ENCODE results near the gene CACNB4.
"Not testable (repeated sequence)": the region's sequence is repeated elsewhere in the genome, so short reads cannot be mapped to it uniquely, and the experiment has no call there.

CACNB4 gene

DNA sequence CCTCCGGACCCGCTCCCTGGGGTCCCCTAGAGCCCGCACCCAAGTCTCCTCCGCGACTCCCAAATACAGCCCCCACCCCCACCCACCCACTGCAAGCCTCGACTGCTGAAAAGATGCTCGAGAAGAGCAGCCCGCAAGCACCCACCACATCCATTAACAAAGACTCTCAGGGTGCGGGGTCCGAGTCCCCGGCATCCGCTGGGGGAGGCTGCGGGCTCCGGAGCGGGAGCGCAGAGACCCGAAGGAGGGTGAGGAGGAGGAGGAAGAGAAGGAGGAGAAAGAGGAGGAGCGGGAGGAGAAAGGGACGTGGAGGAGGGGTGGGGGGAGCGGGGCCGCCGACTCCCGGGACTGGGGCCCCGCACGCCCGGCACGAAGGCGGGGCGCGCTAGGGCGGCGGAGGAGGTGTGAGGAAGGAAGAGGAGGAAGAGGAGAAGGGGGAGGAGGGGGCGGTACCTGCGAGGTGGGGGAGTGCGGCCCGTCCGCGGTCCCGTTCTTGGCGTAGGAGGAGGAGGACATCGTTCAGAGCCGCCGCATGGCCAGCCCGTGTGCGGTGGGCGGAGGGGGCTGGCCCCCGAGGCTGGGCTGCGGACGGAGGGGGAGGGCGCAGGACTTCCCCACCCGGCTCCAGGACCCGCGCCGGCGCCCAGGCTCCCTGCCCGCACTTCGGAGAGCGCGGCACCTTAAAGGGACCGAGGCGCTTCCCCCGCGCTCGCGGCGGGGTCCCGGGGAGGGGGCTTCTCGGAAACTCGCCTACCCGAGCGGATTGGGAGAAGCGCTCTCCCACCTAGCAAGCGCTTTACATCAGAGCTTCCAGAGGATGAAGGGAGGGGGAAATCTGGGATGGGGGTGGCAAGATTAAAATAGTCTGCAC lies at the start of gene CACNB4:
TSS of gene CACNB4 (minus strand) at position 549 of the 871 bp plus-strand sequence.
- no peak for DNase-seq (ENCODE audit: low read depth)

DNA sequence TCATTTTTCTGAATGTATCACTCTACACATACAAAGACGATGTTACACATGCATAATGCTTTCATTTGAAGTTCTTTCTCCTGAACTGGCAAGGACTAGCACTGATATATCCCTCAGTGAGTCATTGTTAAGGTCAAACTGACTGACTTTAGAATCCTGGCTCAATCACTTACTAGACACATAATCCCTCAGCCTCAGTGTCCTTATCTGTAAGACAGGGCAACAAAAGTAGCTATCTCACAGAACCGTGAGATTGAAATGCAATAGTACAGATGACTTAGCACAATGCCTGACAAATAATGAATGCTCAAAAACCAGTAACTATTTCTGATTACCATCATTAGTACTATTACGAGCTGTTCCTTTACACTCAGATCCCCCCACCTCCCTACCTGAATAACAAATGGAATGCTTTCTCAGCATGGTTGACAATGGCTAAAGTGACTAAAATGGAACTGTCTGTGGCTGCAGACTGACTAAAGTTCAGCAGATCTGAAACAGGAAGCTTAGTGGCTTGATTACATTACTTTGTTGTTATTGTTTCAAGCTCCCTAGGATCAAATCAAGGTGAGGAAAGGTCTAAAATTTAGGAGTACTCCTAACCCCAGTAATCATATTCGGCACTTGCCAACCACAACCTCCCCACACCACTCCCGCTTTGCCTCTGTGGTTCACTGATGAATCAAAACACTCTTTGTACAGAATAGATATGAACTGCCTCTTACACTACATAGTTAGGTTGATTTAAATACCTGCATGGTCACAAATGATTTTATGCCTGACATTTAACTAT lies 35.8 kb upstream of the CACNB4 start:
- peak; percentile 0 for DNase-seq (ENCODE audit: low read depth)

DNA sequence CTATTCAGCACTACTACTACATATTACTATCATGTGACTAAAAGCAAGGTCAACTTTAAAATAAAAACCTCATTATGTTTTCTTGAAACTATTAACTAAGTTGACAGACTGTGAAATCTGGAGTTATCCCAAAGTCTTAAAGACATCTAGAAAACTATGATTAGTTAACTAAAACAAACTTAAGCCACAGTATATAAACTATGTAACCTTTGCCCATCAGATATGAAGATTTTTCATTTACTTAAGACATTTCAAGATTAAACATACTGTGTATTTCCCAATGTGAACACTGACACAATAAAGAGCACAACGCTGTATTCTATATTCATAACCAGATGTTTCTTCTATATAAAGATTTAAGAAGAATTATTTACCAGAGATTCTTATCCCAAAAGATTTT lies 33.5 kb upstream of the CACNB4 start:
- DNase-seq (ENCODE audit: low read depth): no peak

DNA sequence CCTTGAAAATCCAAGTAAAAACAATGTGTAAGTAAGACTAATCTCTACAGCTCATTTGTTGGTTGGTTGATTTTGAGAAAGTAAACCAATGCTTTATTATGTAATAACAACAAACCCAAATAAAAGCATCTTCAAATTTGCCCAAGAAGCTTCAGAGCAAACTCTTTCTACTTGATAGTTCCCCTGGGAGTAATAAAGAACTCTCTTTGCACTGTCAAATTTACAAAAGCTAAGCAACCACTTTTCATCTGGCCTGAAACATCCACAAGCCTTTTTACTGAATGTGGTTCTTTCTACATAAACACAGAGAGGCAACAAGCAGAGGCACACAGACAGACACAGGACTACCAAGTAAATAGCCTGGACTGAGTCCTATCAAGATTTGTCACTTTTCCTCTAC lies 28.8 kb upstream of the CACNB4 start:
- DNase-seq (ENCODE audit: low read depth): no peak

- DNase-seq (ENCODE audit: low read depth): no peak
These were observed 27.8 kb upstream of the CACNB4 start for GRCh38 chr2:152126664-152127063.

GRCh38 chr2:152122161-152122560 lies 23.3 kb upstream of the CACNB4 start:
- DNase-seq (ENCODE audit: low read depth): no peak

GRCh38 chr2:152120430-152120829 lies 21.6 kb upstream of the CACNB4 start:
- no peak for DNase-seq (ENCODE audit: low read depth)

GRCh38 chr2:152115952-152116351 lies 17.1 kb upstream of the CACNB4 start:
- no peak for DNase-seq (ENCODE audit: low read depth)

DNA sequence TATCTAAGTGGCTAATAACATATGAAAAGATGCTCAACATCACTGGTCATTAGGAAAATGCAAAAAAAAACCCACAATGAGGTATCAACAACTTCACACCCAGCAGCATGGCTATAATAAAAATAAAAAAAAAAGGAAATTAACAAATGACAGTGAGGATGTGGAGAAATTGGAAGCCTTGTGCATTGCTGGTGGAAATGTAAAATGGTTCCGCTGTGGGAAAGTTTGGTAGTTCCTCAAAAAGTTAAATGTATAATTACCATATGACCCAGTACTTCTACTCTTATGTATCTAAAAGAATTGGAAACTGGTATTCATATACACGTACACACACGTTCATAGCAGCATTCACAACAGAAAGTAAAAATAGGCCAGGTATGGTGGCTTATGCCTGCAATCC lies 15.5 kb upstream of the CACNB4 start:
- no peak for DNase-seq (ENCODE audit: low read depth)

- DNase-seq (ENCODE audit: low read depth): not testable (repeated sequence)
These were observed 8.3 kb upstream of the CACNB4 start for GRCh38 chr2:152107140-152107539.

GRCh38 chr2:152106464-152106863 lies 7.6 kb upstream of the CACNB4 start:
- DNase-seq (ENCODE audit: low read depth): no peak

DNA sequence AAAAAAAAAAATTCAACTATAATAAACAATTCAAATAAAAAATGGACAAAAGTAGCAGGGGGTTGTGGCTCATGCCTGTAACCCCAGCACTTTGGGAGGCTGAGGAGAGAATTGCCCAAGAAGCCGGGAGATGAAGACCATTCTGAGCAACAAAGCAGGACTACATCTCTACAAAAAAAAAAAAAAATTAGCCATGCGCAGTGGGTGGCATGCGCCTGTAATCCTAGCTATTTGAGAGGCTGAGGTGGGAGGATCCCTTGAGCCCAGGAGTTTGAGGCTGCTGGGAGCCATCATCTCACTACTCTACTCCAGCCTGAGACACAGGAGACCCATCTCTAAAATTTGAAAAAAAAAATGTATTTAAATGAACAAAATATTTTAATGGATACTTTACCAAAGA lies 4.4 kb upstream of the CACNB4 start:
- DNase-seq (ENCODE audit: low read depth): no peak

DNA sequence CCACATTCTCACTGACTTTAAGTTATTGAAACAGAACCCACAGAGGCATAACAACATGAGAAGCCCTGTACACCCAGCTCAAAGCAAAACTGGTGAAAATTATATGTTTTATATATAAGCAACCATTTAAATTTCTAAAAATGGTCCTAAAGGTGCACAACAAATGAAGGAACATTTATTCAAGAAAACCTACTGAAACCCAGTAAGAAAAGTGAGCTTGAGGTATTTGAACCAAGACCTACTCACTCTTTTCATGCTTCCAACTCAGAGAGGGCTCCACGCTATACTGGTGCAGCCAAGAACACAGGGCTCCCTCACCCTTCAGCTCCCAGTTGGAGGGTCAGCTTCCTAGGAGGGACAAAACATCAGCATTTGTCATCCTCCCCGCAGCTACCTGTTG lies 2.1 kb upstream of the CACNB4 start:
- no peak for DNase-seq (ENCODE audit: low read depth)

GRCh38 chr2:152099367-152100050 lies 665 bp upstream of the CACNB4 start:
- DNase-seq (ENCODE audit: low read depth): no peak

GRCh38 chr2:152097801-152098495 lies 896 bp downstream of the CACNB4 start:
- DNase-seq (ENCODE audit: low read depth): no peak

GRCh38 chr2:152097290-152097800 lies 1.5 kb downstream of the CACNB4 start:
- no peak for DNase-seq (ENCODE audit: low read depth)

DNA sequence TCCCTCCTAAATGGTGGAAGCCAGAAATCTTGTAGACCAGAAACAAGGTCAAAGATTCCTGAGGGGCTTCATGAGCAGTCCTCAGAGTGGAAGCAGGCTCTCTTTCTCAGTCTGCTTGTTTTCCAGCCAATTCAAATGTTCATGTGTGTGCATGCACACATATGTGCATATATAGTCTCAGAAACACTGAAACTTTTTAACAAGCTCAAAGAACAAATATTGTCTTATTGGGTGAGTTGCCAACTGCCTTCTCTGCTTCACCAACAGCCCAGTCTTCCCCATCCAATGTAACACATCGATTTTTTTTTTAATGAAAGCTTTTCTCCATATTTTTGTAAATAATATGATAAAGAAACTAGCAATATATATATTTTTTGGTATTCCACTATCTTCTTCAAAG lies 3.7 kb downstream of the CACNB4 start:
- DNase-seq (ENCODE audit: low read depth): no peak

DNA sequence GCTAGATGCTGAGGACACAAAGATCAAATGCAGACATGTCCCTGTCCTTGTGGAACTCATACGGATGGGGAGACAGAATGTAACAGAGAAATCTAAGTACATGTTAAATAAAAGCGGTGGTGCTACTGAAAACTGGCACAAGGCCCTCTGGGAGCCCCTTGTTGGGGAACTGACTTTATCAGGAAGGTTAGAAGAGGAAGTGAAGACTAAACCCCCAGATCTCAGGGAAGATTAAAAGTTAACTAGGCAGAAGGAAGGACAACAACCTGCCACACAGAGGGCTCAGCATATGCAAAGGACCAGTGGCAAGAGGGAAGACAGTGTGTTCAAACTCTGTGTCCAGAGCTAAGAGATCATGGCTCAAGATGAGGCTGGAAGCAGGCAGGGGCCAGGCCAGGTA lies 4.8 kb downstream of the CACNB4 start:
- no peak for DNase-seq (ENCODE audit: low read depth)

DNA sequence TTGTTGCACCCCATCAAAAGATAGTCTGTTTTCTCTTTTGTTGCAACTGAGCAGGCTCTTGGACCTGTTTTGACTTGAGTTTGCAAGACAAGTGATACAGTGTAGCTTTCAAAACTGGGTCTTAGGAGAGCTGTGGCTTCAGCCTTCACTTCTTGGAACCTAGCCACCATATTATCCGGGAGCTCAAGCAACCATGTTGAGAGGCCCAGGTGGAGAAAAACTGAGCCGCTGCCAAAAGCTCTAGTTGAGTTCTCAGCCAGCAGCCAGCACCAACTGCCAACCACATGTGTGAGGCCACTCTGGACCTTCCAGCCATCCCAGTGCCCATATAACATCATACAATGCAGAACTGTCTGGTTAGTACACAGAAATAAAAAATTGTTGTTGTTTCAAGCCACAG lies 5.4 kb downstream of the CACNB4 start:
- DNase-seq (ENCODE audit: low read depth): no peak

GRCh38 chr2:152092095-152092494 lies 6.7 kb downstream of the CACNB4 start:
- no peak for DNase-seq (ENCODE audit: low read depth)

DNA sequence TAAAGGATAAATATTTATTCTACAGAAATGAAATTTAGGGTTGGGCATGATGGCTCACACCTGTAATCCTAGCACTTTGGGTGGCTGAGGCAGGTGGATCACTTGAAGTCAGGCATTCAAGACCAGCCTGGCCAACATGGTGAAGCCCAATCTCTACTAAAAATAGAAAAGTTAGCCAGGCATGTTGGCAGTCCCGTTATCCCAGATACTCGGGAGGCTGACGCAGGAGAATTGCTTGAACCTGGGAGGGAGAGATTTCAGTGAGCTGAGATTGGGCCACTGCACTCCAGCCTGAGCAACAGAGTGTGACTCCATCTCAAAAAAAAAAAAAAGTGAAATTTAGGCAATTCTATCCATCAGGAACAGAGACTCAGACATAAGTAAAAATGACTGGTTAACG lies 8.1 kb downstream of the CACNB4 start:
- DNase-seq (ENCODE audit: low read depth): not testable (repeated sequence)

DNA sequence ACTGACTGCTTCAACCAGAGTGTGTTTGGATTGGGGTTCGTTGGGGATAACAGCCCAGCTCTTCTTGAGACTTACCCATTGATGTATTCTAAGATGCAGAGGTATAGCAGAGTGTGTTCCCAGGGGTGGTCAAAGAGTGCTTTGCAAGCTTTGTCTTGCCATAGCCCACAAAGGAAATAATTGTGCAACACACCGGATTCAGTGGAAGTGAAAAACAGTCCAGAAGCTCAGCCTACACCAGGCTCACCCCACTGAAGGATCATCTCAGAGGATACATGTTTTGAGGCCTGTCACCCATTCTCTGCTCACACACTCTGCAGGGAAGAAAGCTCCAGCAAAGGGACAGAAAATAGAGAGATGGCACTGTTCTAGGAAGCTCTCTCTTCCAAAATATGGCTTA lies 9.6 kb downstream of the CACNB4 start:
- DNase-seq (ENCODE audit: low read depth): no peak

All from stimulated activated CD8-positive, alpha-beta memory T cell treated with anti-CD3 and anti-CD28 coated beads, Interleukin-4, amount 100 ng/mL, for 24 hours (primary cell).